C4-2B (cell line): ENCODE results near the gene GRK5.

Experiments used
- ZFX ChIP-seq: fragments of 450-650 bp; IDR thresholded peaks from 2 replicates; pipeline ENCODE4 v1.6.1; 2017
- TF ChIP-seq, protein P1 (sequence below): fragments of 450-650 bp; conservative IDR thresholded peaks from 2 replicates; pipeline ENCODE4 v1.5.1; 2017; ENCODE audit warnings: mild to moderate bottlenecking

DNA sequence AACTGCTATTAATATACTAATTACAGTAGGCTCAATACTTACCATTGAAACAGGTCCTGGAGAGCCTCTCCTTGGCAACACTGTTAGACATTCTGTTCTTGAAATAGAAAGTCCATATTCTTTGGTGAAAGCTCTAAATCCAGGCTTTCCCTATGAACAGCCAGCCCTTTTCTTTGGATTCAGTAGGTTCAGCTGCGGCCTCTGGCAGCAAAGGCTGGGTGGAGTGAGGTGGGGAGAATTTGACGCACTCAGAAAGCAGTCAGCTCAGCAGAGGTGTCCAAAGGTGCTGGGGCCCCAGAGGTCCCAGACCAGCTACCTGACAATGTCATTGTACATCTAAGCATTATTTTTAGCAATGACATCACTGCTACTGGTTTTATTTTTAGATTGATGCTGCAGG lies 146.1 kb downstream of the GRK5 start:
- TF ChIP-seq, protein P1, sequence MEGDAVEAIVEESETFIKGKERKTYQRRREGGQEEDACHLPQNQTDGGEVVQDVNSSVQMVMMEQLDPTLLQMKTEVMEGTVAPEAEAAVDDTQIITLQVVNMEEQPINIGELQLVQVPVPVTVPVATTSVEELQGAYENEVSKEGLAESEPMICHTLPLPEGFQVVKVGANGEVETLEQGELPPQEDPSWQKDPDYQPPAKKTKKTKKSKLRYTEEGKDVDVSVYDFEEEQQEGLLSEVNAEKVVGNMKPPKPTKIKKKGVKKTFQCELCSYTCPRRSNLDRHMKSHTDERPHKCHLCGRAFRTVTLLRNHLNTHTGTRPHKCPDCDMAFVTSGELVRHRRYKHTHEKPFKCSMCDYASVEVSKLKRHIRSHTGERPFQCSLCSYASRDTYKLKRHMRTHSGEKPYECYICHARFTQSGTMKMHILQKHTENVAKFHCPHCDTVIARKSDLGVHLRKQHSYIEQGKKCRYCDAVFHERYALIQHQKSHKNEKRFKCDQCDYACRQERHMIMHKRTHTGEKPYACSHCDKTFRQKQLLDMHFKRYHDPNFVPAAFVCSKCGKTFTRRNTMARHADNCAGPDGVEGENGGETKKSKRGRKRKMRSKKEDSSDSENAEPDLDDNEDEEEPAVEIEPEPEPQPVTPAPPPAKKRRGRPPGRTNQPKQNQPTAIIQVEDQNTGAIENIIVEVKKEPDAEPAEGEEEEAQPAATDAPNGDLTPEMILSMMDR: no peak
- no peak for TF ChIP-seq ZFX
